ENCODE results near the gene DPM2.

DPM2 gene

DNA sequence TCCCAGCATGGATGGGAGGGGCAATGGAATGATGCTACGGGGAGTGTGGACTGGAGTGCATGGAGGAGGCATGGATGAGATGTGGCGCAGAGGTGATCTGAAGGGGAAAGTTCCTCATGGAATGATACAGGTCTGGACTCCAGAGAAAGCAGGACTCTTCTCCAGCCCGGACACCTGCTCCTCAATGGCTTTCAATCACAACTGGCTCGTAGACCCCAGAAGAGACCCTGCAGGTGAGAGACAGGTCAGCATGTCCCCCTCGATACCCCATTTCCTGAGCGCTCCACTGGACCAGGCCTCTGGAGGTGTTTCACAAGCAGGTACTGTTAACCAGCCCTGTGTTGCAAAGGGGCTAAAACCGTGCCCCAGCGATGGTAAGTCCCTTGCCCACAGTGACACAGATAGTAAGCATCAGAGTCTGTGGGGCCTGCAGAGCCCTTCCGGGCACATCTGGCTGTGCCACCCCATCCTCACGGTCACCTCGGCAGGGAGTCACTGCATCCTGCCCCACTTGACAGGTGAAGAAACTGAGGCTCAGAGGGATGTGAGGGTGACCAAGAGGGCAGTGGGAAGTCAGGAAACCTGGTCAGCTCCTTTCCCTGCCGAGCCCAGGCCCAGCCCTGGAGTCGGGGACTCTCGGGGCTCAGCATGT, 5.5 kb upstream of the DPM2 start:
- TF ChIP-seq GATA1 (IDR thresholded peaks at IDR 0.05; ENCODE audit: low read depth, low read length) (no peak), POLR2A (IDR thresholded peaks at IDR 0.05; ENCODE audit: low read length) (no peak)
- no peak for DNase-seq

DNA sequence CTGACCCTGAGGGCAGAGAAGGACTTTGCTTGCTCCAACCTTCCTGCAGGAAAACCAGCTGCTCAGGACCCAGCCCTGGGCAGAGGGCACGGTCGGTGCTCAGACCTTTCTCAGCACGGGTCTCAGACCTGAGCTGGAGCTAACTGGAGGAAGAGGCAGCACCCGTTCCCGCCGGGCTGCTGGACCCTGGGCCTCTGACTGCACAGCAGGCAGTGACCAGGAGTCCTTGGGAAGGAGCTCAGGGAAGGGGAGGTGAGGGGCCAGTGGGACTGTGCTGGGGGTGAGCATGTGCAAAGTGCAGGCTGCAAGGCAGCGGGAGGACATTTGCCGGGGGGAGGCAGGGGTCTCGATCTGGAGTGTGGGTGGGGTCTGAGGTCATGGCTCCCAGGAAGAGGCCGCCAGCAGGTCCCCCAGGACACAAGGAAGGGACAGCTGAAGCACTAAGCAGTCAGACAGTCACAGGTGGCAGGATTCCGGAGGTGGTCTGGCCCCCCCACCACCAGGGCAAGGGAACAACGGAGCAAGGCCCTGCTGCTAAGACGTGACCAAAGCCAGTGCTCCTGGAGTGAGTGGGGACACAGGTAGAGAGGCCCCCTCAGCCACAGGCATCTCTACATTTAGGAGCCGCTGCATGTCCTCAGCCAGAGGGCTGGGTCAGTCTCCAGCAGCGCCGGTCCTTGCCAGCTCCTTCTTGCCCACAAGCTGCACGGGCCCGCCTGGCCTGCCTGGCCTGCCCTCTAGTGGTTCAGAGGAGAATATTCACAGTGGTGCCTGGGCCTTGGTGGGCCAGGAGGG, 4.8 kb upstream of the DPM2 start:
- DNase-seq: peak; percentile 84 to 89
- TF ChIP-seq POLR2A (IDR thresholded peaks at IDR 0.05; ENCODE audit: low read length): no peak
- no peak for TF ChIP-seq GATA1 (IDR thresholded peaks at IDR 0.05; ENCODE audit: low read depth, low read length)

DNA sequence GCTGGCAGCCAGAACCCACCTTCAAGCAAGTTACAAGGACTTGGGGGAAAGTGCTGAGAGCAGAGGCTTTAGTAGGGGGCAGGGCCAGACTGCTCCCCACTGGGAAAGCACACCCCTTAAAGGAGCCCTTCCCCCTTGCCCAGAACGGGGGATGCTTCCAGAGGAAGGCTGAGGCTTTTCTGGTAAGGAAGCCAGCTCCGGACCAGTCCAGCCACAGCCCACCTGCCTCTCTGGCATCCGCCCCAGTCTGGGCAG, 4.2 kb upstream of the DPM2 start:
- DNase-seq: peak in 1 of 2 experiments; percentile 28
- TF ChIP-seq GATA1 (IDR thresholded peaks at IDR 0.05; ENCODE audit: low read depth, low read length) (no peak), POLR2A (IDR thresholded peaks at IDR 0.05; ENCODE audit: low read length) (no peak)

DNA sequence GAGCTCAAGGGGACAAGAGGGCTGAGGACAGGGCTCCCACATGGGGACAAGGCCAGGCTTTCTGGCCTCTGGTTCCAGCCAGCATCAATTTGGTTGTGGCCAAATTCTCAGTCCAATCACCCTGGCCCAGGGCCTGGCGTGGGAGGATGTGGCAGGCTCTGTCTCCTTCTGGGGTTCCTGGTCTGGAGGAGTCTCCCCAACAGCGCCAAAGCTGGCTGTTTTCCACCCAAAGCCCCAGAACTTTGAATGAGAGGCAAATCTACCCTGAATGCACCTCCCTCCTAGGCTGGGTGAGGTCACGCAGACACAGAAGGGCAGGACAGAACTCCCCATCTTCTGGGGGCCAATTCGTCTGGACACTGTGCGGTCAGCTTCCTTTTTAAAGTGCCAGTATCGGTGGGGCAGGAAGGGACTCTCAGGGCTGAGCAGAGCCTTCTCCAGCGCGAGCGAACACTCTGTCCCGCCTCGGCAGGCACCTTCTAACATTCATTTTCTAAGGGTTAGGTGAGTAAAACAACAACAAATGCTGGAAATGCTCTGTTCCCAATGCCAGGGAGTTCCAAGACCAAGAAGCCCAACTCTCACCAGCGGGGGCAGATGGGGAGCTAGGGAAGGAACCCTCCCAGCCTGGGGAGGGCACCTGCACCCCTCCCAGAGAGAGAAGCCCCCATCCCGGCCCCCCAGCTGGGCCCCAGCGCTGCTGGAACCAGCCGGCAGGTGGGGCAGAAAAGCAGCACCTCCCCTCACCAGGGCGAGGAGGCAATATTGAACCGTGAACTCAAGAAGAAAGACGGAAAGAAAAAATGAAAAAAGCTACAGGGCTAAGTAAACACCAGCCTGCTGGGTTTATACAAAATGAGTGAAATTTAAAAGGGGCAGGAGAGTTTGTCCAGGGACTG, 3.7 kb upstream of the DPM2 start:
- TF ChIP-seq POLR2A (IDR thresholded peaks at IDR 0.05; ENCODE audit: low read length): no peak
- TF ChIP-seq GATA1 (IDR thresholded peaks at IDR 0.05; ENCODE audit: low read depth, low read length): no peak
- DNase-seq: peak; percentile 46 to 53

DNA sequence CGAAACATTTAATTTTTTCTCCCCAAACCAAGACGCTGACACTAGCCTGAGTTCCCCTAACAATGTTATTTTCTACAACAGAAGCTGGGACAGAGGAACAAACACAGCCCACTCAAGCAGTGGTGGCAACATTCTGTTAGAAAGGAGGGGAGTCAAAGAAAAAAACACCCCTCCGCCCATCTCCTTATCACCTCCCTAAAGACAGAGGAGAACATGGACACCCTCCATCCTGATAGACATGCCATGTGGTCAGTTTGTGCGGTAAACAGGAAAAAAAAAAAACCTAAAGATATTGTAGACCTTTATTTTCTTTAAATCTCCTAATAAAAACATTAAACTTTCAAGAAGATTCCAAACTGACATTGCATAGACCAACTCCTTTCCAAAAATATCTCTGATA, 2.9 kb upstream of the DPM2 start:
- TF ChIP-seq GATA1 (IDR thresholded peaks at IDR 0.05; ENCODE audit: low read depth, low read length) (no peak), POLR2A (IDR thresholded peaks at IDR 0.05; ENCODE audit: low read length) (no peak)
- DNase-seq: peak; percentile 72 to 85

DNA sequence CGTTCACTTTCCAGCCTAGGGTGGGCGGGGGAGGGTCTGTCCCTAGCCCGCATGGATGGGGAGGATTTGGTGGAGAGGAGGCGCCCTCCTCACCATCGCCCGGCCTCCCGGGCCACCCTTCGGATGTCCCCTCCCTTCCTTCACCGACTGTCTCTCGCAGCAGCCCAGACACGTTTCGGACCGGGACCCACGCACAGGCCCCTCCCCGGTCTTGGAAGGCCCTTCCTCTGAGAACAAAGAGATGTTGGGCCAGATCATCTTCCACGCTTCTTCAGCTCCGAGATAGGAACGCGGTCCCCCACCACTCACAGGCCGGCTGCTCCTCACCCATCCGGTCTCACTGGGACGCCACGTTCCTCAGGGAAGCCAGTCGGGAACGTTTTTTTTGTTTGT, 640 bp upstream of the DPM2 start:
- TF ChIP-seq POLR2A (IDR thresholded peaks at IDR 0.05; ENCODE audit: low read length): no peak
- TF ChIP-seq GATA1 (IDR thresholded peaks at IDR 0.05; ENCODE audit: low read depth, low read length): no peak
- DNase-seq: no peak

DNA sequence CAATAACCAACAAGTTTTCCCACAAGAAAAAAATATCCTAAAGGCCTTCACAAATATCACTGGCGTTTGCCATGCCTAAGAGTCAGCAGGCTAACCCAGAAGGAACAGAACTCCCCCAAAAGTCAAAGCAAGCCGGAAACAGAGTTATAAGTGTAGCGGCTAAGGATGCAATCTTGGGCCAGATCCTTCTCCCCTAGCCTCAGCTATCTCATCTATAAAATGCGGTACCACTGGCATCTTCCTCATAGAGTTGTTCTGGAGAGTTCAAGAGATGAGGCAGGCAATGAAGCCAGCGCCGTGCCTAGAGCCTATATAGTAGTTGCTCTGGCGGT, 632 bp downstream of the DPM2 start:
- no peak for TF ChIP-seq GATA1 (IDR thresholded peaks at IDR 0.05; ENCODE audit: low read depth, low read length)
- peak in 1 of 2 experiments; percentile 65 for DNase-seq

DNA sequence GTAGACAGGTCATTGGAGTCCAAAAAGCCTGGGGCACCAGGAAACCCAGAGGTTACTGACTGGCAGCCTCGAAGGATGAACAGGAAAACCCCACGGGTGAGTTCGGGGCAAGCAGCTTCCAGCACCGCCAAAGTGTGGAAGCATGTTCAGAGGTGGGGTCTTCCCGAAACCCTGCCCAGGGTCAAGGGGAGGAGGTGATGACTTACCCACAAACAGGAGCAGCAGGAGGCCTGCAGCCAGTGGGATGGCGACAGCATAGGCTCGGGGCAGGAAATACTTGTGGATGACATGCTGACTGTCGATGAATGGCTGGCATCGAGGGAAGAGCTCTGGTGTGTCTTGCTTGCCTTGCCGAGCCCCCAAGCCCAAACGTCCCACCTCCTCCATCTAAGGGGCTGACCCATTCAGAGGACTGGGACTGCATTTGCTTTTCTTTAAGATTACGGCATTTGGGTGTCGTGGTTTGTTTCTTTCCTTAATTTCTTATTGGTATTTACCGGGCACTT, 1.3 kb downstream of the DPM2 start:
- no peak for TF ChIP-seq GATA1 (IDR thresholded peaks at IDR 0.05; ENCODE audit: low read depth, low read length)
- no peak for TF ChIP-seq POLR2A (IDR thresholded peaks at IDR 0.05; ENCODE audit: low read length)
- DNase-seq: no peak

DNA sequence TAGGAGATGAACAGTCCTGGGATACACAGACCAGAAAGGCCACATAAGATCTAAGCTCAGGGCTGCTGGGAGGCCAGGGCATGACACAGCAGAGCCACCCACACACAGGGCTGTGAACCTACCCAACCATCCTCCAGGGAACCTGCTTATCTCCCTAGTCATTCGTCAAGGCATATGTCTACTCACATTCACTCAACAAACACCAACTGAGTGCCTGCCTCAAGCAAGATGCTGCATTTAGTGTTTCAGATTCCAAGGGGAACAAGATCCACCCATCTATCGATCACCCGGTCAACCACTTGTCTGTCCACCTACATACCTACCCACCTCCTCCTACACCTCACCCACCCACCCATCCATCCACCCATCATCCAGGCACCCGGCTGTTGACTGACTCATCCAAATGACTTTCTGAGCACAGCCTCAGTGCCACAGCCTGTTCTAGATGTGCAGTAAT, 1.9 kb downstream of the DPM2 start:
- TF ChIP-seq GATA1 (IDR thresholded peaks at IDR 0.05; ENCODE audit: low read depth, low read length): no peak
- peak; percentile 61 for TF ChIP-seq POLR2A (IDR thresholded peaks at IDR 0.05; ENCODE audit: low read length)
- peak; percentile 92 to 93 for DNase-seq

DNA sequence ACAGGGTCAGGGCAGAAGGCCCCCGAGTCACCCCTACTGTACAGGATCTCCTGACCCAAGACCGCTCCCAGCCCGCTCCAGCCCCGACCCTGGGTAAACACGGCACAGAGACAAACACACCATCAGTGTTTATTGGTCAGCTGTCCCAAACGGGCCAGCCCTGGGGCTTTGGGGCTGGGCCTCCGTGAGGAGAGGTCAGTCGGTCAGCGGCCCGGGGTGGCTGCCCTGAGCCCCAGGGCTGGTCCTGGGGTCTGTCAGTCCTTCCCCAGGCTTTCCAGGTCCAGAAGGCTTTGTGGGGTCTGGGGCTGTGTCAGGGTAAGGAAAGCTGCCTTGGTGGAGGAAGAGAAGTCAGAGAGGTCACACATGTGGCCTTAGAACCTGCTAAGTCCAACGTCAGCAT, 2.7 kb downstream of the DPM2 start:
- no peak for TF ChIP-seq GATA1 (IDR thresholded peaks at IDR 0.05; ENCODE audit: low read depth, low read length)
- TF ChIP-seq POLR2A (IDR thresholded peaks at IDR 0.05; ENCODE audit: low read length): no peak
- DNase-seq: no peak

DNA sequence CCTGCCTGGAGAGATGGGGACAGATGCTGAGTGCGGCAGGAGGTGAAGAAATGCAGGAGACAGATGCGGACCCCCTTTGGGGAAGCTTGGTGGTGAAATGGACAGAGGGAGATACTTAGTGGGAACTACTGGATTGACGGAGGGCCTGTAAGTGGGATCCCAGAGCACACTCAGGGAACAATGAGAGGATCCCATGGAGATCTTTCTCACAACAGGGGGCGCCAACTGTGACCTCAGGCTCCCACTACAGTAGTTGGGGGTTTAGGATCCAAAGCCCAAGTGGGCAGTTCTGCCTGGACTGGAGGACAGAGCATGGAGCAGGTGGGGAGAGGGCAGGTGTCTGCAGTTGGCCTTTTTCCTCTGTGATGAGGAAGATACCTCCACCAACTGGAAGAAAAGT, 3.4 kb downstream of the DPM2 start:
- TF ChIP-seq POLR2A (IDR thresholded peaks at IDR 0.05; ENCODE audit: low read length) (no peak), GATA1 (IDR thresholded peaks at IDR 0.05; ENCODE audit: low read depth, low read length) (no peak)
- DNase-seq: no peak

DNA sequence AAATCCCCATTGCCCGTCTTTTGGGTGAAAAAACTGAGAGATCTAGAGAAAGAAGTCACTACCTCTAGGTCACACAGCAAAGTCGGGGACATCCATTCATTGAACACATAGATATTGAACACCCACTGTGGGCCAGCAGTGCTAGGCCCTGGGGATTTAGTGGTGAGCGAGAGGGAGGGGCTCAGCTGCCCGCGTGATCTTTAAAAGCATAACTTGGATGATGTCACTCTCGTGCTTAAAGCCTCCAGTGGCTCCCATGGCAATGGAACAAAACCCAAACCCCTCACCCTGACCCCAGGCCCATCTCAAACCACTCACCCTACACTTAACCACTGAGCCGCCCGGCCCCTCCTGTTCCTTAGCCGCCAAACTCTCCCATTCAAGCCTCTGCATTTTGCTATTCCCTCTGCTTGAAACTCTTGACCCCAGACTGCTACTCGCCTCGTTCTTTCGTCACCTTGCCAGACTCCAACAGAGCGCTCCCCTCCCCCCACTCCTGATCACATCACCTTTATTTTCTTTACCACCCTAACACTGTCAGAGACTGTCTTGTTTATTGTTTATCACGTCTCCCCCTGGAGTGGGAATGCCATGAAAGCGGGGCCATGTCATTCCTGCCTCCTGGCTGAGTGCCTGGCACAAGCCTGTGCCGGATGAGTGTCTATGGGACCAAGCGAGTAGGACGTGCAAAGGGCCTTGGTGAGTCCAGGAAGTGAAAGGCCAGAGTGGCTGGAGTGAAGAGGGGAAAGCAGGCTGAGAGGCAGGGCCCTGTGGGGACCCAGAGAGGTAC, 6.4 kb downstream of the DPM2 start:
- peak; percentile 44 to 60 for DNase-seq
- TF ChIP-seq GATA1 (IDR thresholded peaks at IDR 0.05; ENCODE audit: low read depth, low read length) (no peak), POLR2A (IDR thresholded peaks at IDR 0.05; ENCODE audit: low read length) (no peak)

DNA sequence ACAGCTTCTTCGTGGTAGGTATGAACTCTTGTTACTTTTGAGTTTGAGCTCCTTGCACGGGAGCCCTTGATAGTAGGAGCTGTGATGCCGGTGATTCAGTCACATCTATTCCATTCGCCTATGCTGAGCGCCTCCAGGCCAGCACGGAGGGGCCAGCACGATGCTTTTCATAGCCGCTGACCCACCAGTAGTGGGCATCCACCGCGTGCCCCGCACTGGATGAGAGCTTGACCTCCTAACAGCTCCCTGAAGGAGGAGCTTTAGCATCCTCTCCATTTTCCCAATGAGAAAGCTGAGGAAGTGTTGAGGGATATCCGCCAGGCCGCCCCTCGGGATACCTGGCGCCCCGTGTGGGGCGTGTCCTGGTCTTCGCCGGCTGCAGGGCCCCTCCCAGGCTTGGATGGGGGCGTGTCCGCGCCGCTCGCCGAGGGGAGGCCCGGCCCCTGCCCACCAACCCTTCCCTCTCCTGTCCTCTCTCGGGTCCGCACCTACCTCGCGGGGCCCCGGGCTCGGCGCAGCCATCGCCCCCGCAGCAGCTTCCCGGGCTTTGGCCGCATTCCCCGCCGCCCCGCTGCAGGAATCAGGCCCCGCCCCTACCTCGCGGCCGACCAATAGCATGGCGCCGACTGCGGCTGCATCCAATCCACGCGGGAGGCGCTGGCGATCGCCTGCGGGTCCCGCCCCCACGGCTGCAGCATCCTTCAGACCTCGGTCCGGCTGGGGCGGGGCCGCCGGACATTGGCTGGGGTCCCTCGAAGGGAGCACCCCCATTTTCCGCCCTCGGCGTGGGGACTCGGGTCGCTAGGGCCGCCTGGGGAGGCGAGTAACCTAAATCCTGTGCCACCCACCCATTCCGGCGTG, 7.2 kb downstream of the DPM2 start, which contains the start of gene PIP5KL1:
PIP5KL1 (minus strand) TSS at position 547 of the 861 bp plus-strand sequence; CDS start at position 522, 25 bp downstream.
- DNase-seq: peak; percentile 77 to 84
- TF ChIP-seq GATA1 (IDR thresholded peaks at IDR 0.05; ENCODE audit: low read depth, low read length) (no peak), POLR2A (IDR thresholded peaks at IDR 0.05; ENCODE audit: low read length) (no peak)
